ENCODE results near the gene PHF23.

- TF ChIP-seq CTCF (IDR thresholded peaks at IDR 0.05) (no peak), POLR2A (IDR thresholded peaks at IDR 0.05) (peak; percentile 67)
These were observed 34.3 kb downstream of the PHF23 start for GRCh38 chr17:7204828-7205461.

All from ovary (tissue), 3 donors.